GM12878 (cell line): ENCODE data around the gene TTLL11. TPM values are rescaled to one million over a fixed set of nuclear protein-coding genes. Genes with fewer than 3 reads are reported as not detected.

Experiments
- ATAC-seq: fragments of 200-7000 bp; cut with Tn5 transposase; 3 replicates; pipeline ENCODE4 v1.9.1; 2020; ENCODE audit warnings: mild to moderate bottlenecking, moderate library complexity
- BruUV-seq: library from RNA; stranded (reverse); fragments of 400-500 nt; replicated peaks from 2 replicates; lab custom pipeline; 2021; lab: Mats Ljungman, UMichigan
- CTCF ChIA-PET: fragments of 300-600 bp; sonication (Branson Sonifier 250); formaldehyde crosslinking; extraction: SDS; loops from one replicate; lab custom pipeline; 2021; ENCODE audit warnings: inconsistent platforms; lab: Yijun Ruan, JAX
- POLR2A ChIA-PET: fragments of 350-600 bp; formaldehyde crosslinking; extraction: SDS; loops from one replicate; lab custom pipeline; 2021; ENCODE audit warnings: inconsistent platforms; lab: Charles Lee
- RAD21 ChIA-PET: fragments of 300-600 bp; sonication (Branson Sonifier 250); formaldehyde crosslinking; loops from one replicate; lab custom pipeline; 2023; ENCODE audit warnings: antibody characterized with exemption; ENCODE audit not compliant: unreplicated experiment; lab: Charles Lee
- SMC1A ChIA-PET: fragments of 300-600 bp; sonication (Branson Sonifier 250); formaldehyde crosslinking; loops from one replicate; lab custom pipeline; 2023; ENCODE audit not compliant: unreplicated experiment, uncharacterized antibody; lab: Charles Lee
- DNase-seq: peaks from one replicate; pipeline ENCODE4 v3.0.0-alpha.2; 2011; ENCODE audit warnings: low read depth, low spot score
- FAIRE-seq: peaks from 3 replicates; lab custom pipeline; 2011; peaks lifted over from hg19 to GRCh38; lab: Jason Lieb, UNC
- H2AFZ ChIP-seq: 2 replicates; pipeline ENCODE4 v1.6.0; 2011; ENCODE audit warnings: low read depth, low read length, control low read depth; ENCODE audit not compliant: control insufficient read depth
- H3K27ac ChIP-seq: 2 replicates; pipeline ENCODE4 v1.5.1; 2011; ENCODE audit warnings: control low read depth; ENCODE audit not compliant: control insufficient read depth, insufficient read depth
- H3K27me3 ChIP-seq, 2 experiments: replicated peaks in 1 of 2; 2 replicates each; pipeline versions ENCODE4 v1.6.0 to v1.6.1; 2011; ENCODE audit warnings: low read length in 1 of 2; ENCODE audit not compliant: control insufficient read depth in 2 of 2, insufficient read depth in 2 of 2
- H3K36me3 ChIP-seq, 2 experiments: 2 replicates each; pipeline ENCODE4 v1.5.1; 2011; ENCODE audit warnings: low read length in 1 of 2; ENCODE audit not compliant: control insufficient read depth in 2 of 2, insufficient read depth in 2 of 2
- H3K4me1 ChIP-seq: 2 replicates; pipeline ENCODE4 v1.6.1; 2011; ENCODE audit warnings: mild to moderate bottlenecking, low read length, moderate library complexity, mixed read lengths; ENCODE audit not compliant: control insufficient read depth, insufficient read depth
- H3K4me2 ChIP-seq: 2 replicates; pipeline ENCODE4 v1.6.0; 2011; ENCODE audit warnings: control low read depth; ENCODE audit not compliant: control insufficient read depth, insufficient read depth
- H3K4me3 ChIP-seq: fragments of 200-600 bp; sonication (generic); 2 replicates; pipeline ENCODE4 v1.5.1; 2016
- H3K79me2 ChIP-seq: 2 replicates; pipeline ENCODE4 v1.6.0; 2011; ENCODE audit warnings: low read length; ENCODE audit not compliant: control insufficient read depth, insufficient read depth
- H3K9ac ChIP-seq: 2 replicates; pipeline ENCODE4 v1.8.0; 2011; ENCODE audit warnings: low read length, control low read depth, mixed read lengths; ENCODE audit not compliant: control insufficient read depth, insufficient read depth
- H3K9me3 ChIP-seq: replicated peaks from 3 replicates; pipeline ENCODE4 v1.5.1; 2011; ENCODE audit warnings: mild to moderate bottlenecking, low read length; ENCODE audit not compliant: control insufficient read depth, insufficient read depth
- H4K20me1 ChIP-seq: 2 replicates; pipeline ENCODE4 v1.6.0; 2011; ENCODE audit not compliant: control insufficient read depth, insufficient read depth
- CHD1 ChIP-seq: IDR thresholded peaks from 2 replicates; pipeline ENCODE4 v1.6.1; 2012; ENCODE audit warnings: low read depth, low read length, improper control_type of control experiment
- GABPA ChIP-seq: IDR thresholded peaks from 2 replicates; pipeline ENCODE4 v1.6.1; 2014; ENCODE audit warnings: antibody characterized with exemption, low read depth, mild to moderate bottlenecking, inconsistent platforms
- HDAC6 ChIP-seq: fragments of 200-600 bp; sonication (generic); IDR thresholded peaks from one replicate; pipeline ENCODE4 v1.8.0; 2017; ENCODE audit warnings: antibody characterized with exemption; ENCODE audit not compliant: unreplicated experiment
- IKZF2 ChIP-seq, 2 experiments: fragments of 450-650 bp; IDR thresholded peaks; 2 replicates each; pipeline ENCODE4 v1.6.1; 2017; ENCODE audit warnings: mild to moderate bottlenecking in 2 of 2, moderate library complexity in 2 of 2
- MYB ChIP-seq: fragments of 150-350 bp; IDR thresholded peaks from 2 replicates; pipeline ENCODE4 v1.6.1; 2014; ENCODE audit warnings: mild to moderate bottlenecking, low read depth, low read length, borderline replicate concordance
- NFIC ChIP-seq: IDR thresholded peaks from 2 replicates; pipeline ENCODE4 v1.6.1; 2012; ENCODE audit warnings: low read depth, mild to moderate bottlenecking, inconsistent platforms, low read length, moderate library complexity
- SMARCA5 ChIP-seq: fragments of 450-650 bp; IDR thresholded peaks from 2 replicates; pipeline ENCODE4 v1.6.1; 2017; ENCODE audit warnings: mild to moderate bottlenecking
- SMC3 ChIP-seq: IDR thresholded peaks from 2 replicates; pipeline ENCODE4 v1.6.1; 2011; ENCODE audit warnings: low read length, improper control_type of control experiment, borderline replicate concordance
- YBX1 ChIP-seq: fragments of 450-650 bp; IDR thresholded peaks from 2 replicates; pipeline ENCODE4 v1.6.1; 2016; ENCODE audit warnings: antibody characterized with exemption
- WGBS: methylation state at CpG from one replicate; pipeline ENCODE4 v1.1.6; 2016; ENCODE audit warnings: low lambda C conversion rate; ENCODE audit not compliant: insufficient replicate concordance, insufficient coverage; ENCODE audit errors: missing lambda C conversion rate; 5-methylcytosine and 5-hydroxymethylcytosine counted together
- in situ Hi-C: fragments of 300-500 bp; cut with MboI; formaldehyde crosslinking; loops from 9 replicates; pipeline ENCODE4 v1.14.3; 2018; ENCODE audit warnings: mixed read lengths
- intact Hi-C: fragments of 100-400 bp; cut with micrococcal nuclease; formaldehyde crosslinking; loops from one replicate; pipeline ENCODE4 v1.14.2; 2022; ENCODE audit not compliant: unreplicated experiment
- polyA plus RNA-seq, 11 experiments: library from polyadenylated mRNA; depleted of rRNA in 4 of 11; unstranded in 6 of 11; stranded (reverse) in 5 of 11; fragments of >200 nt; fragmentation: Nextera tagmentation in 4 of 11; fragmentation: Illumina TruSeq in 1 of 11; extraction: Ambion mirVana in 4 of 11; extraction: Trizol in 1 of 11; gene quantifications; 1 replicate in 1 of 11; 2 replicates in 10 of 11; pipeline versions ENCODE4 v1.2.1 to v1.2.3, GENCODE V29; 2011 to 2016; ENCODE audit warnings: inconsistent platforms in 2 of 11, missing spikeins in 2 of 11, low read depth in 1 of 11
- total RNA-seq, 4 experiments: library from RNA; depleted of rRNA in 3 of 4; stranded (reverse); fragments of >200 nt in 3 of 4; fragmentation: Illumina TruSeq in 1 of 4; extraction: Trizol in 1 of 4; gene quantifications; 2 replicates each; pipeline versions ENCODE4 v1.2.1 to v1.2.3, GENCODE V29; 2013 to 2021
- TF ChIP-seq, protein P1 (sequence below): fragments of 450-650 bp; IDR thresholded peaks from 2 replicates; pipeline ENCODE4 v1.6.1; 2018; ENCODE audit warnings: mild to moderate bottlenecking, low read depth, moderate library complexity; ENCODE audit not compliant: partially characterized antibody
- TF ChIP-seq, protein P2 (sequence below): IDR thresholded peaks from 2 replicates; pipeline ENCODE4 v1.6.1; 2011; ENCODE audit warnings: borderline replicate concordance, low read depth, mild to moderate bottlenecking, moderate library complexity, mixed read lengths, low read length; ENCODE audit not compliant: insufficient read depth; ENCODE audit errors: extremely low read length
- TF ChIP-seq, protein P3 (sequence below): fragments of 450-650 bp; IDR thresholded peaks from 2 replicates; pipeline ENCODE4 v1.6.1; 2018; ENCODE audit warnings: borderline replicate concordance, mild to moderate bottlenecking; ENCODE audit not compliant: partially characterized antibody
- TF ChIP-seq, protein P4 (sequence below): fragments of 450-650 bp; formaldehyde crosslinking; IDR thresholded peaks from 2 replicates; pipeline ENCODE4 v1.5.0; 2022; ENCODE audit warnings: mild to moderate bottlenecking, missing genetic modification characterization

Gene TTLL11
- total and polyA plus RNA-seq, 10 of the 15 experiments (the other 5 are each of a cell fraction or from before 2014, with no cell fraction given): 1.2 to 3.7 (median 2.9) TPM

- ATAC-seq (no peak), FAIRE-seq (no peak), DNase-seq (no peak)
- no peak overlapping the region for H3K9ac ChIP-seq
- H3K27ac ChIP-seq: no peak overlapping the region
- WGBS: 54% methylated on average over 2 of the region's 2 CpGs
- no peaks in the 10 kb centered on the region for H3K36me3 ChIP-seq
- in situ Hi-C loops (loop anchor here (10.0 kb wide), 1 partner anchor 325 kb away; no protein-coding TSS in a partner anchor), intact Hi-C loops (loop anchor here (10.0 kb wide), 1 partner anchor 585 kb away; no protein-coding TSS in a partner anchor)
- no peaks in the 10 kb centered on the region for H3K4me1 ChIP-seq
- BruUV-seq: no TSS peak
- no peak overlapping the region for H2AFZ ChIP-seq
- no peak overlapping the region for H3K4me2 ChIP-seq
- H3K27me3 ChIP-seq: peaks cover 2 to 10% of the 10 kb centered on the region in 2 experiments; a peak in 2 of 4 replicates
- ChIA-PET SMC1A (interaction anchor here (0.8 to 1.4 kb wide), 2 partner anchors 31 to 221 kb away, joined by 4 to 5 read pairs; no protein-coding TSS in a partner anchor), CTCF (interaction anchor here (1.5 kb wide), 1 partner anchor 220 kb away, joined by 3 read pairs; no protein-coding TSS in a partner anchor), RAD21 (interaction anchor here (0.8 kb wide), 1 partner anchor 221 kb away, joined by 3 read pairs; no protein-coding TSS in a partner anchor), POLR2A (no interaction called here)
- H3K79me2 ChIP-seq: no peaks in the 10 kb centered on the region
- H3K9me3 ChIP-seq: no peaks in the 10 kb centered on the region
- H3K4me3 ChIP-seq: no peak overlapping the region
- H4K20me1 ChIP-seq: no peaks in the 10 kb centered on the region
- TF ChIP-seq SMC3 (no peak), NFIC (no peak), YBX1 (no peak), HDAC6 (no peak), GABPA (no peak), IKZF2 (IDR thresholded peaks at IDR 0.05) (no peak), MYB (no peak), SMARCA5 (no peak), CHD1 (no peak)
- TF ChIP-seq, protein P1, sequence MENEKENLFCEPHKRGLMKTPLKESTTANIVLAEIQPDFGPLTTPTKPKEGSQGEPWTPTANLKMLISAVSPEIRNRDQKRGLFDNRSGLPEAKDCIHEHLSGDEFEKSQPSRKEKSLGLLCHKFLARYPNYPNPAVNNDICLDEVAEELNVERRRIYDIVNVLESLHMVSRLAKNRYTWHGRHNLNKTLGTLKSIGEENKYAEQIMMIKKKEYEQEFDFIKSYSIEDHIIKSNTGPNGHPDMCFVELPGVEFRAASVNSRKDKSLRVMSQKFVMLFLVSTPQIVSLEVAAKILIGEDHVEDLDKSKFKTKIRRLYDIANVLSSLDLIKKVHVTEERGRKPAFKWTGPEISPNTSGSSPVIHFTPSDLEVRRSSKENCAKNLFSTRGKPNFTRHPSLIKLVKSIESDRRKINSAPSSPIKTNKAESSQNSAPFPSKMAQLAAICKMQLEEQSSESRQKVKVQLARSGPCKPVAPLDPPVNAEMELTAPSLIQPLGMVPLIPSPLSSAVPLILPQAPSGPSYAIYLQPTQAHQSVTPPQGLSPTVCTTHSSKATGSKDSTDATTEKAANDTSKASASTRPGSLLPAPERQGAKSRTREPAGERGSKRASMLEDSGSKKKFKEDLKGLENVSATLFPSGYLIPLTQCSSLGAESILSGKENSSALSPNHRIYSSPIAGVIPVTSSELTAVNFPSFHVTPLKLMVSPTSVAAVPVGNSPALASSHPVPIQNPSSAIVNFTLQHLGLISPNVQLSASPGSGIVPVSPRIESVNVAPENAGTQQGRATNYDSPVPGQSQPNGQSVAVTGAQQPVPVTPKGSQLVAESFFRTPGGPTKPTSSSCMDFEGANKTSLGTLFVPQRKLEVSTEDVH: no peak
- TF ChIP-seq, protein P2, sequence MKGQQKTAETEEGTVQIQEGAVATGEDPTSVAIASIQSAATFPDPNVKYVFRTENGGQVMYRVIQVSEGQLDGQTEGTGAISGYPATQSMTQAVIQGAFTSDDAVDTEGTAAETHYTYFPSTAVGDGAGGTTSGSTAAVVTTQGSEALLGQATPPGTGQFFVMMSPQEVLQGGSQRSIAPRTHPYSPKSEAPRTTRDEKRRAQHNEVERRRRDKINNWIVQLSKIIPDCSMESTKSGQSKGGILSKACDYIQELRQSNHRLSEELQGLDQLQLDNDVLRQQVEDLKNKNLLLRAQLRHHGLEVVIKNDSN: no peak
- TF ChIP-seq, protein P3, sequence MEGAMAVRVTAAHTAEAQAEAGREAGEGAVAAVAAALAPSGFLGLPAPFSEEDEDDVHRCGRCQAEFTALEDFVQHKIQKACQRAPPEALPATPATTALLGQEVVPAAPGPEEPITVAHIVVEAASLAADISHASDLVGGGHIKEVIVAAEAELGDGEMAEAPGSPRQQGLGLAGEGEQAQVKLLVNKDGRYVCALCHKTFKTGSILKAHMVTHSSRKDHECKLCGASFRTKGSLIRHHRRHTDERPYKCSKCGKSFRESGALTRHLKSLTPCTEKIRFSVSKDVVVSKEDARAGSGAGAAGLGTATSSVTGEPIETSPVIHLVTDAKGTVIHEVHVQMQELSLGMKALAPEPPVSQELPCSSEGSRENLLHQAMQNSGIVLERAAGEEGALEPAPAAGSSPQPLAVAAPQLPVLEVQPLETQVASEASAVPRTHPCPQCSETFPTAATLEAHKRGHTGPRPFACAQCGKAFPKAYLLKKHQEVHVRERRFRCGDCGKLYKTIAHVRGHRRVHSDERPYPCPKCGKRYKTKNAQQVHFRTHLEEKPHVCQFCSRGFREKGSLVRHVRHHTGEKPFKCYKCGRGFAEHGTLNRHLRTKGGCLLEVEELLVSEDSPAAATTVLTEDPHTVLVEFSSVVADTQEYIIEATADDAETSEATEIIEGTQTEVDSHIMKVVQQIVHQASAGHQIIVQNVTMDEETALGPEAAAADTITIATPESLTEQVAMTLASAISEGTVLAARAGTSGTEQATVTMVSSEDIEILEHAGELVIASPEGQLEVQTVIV: no peak
- TF ChIP-seq, protein P4, sequence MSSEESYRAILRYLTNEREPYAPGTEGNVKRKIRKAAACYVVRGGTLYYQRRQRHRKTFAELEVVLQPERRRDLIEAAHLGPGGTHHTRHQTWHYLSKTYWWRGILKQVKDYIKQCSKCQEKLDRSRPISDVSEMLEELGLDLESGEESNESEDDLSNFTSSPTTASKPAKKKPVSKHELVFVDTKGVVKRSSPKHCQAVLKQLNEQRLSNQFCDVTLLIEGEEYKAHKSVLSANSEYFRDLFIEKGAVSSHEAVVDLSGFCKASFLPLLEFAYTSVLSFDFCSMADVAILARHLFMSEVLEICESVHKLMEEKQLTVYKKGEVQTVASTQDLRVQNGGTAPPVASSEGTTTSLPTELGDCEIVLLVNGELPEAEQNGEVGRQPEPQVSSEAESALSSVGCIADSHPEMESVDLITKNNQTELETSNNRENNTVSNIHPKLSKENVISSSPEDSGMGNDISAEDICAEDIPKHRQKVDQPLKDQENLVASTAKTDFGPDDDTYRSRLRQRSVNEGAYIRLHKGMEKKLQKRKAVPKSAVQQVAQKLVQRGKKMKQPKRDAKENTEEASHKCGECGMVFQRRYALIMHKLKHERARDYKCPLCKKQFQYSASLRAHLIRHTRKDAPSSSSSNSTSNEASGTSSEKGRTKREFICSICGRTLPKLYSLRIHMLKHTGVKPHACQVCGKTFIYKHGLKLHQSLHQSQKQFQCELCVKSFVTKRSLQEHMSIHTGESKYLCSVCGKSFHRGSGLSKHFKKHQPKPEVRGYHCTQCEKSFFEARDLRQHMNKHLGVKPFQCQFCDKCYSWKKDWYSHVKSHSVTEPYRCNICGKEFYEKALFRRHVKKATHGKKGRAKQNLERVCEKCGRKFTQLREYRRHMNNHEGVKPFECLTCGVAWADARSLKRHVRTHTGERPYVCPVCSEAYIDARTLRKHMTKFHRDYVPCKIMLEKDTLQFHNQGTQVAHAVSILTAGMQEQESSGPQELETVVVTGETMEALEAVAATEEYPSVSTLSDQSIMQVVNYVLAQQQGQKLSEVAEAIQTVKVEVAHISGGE: no peak
Observed at GRCh38 chr9:122129969-122130368, 36.9 kb upstream of the TTLL11 start.
